Liver (tissue), 3 donors: ENCODE data around the gene GPI.

Source experiments
- RAD21 ChIP-seq, 2 donors: IDR thresholded peaks; 2 replicates each; pipeline ENCODE4 v1.6.1; 2016; ENCODE audit warnings: antibody characterized with exemption in 2 of 2, mild to moderate bottlenecking in 2 of 2
- YY1 ChIP-seq: IDR thresholded peaks from 2 replicates; pipeline ENCODE4 v1.6.1; 2016; ENCODE audit warnings: antibody characterized with exemption, mild to moderate bottlenecking
- ZBTB33 ChIP-seq: IDR thresholded peaks from 2 replicates; pipeline ENCODE4 v1.6.1; 2016; ENCODE audit warnings: antibody characterized with exemption
- TF ChIP-seq, protein P1 (sequence below): IDR thresholded peaks from 2 replicates; pipeline ENCODE4 v1.6.1; 2016; ENCODE audit warnings: antibody characterized with exemption, mild to moderate bottlenecking
- TF ChIP-seq, protein P2 (sequence below): fragments of 150-350 bp; IDR thresholded peaks from 2 replicates; pipeline ENCODE4 v1.5.1; 2017; ENCODE audit warnings: improper control_type of control experiment, low read depth, low read length; ENCODE audit not compliant: missing input control
- TF ChIP-seq, protein P3 (sequence below): IDR thresholded peaks from 2 replicates; pipeline ENCODE4 v1.6.1; 2016; ENCODE audit warnings: antibody characterized with exemption
- donor health status: healthy.
- donor health status: healthy.

DNA sequence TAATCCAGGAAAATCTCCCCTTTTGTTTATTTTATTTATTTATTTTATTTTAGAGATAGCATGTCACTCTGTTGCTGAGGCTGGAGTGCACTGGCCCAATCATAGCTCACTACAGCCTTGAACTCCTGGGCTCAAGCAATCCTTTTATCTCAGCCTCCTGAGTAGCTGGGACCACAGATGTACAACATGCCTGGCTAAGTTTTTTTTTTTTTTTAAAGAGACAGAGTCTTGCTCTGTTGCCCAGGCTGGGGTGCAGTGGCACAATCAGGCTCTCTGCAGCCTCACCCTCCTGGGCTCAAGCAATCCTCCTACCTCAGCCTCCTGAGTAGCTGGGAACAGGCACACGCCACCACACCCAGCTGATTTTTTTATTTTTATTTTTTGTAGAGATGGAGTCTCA, 32.9 kb downstream of the GPI start:
- TF ChIP-seq, protein P1, sequence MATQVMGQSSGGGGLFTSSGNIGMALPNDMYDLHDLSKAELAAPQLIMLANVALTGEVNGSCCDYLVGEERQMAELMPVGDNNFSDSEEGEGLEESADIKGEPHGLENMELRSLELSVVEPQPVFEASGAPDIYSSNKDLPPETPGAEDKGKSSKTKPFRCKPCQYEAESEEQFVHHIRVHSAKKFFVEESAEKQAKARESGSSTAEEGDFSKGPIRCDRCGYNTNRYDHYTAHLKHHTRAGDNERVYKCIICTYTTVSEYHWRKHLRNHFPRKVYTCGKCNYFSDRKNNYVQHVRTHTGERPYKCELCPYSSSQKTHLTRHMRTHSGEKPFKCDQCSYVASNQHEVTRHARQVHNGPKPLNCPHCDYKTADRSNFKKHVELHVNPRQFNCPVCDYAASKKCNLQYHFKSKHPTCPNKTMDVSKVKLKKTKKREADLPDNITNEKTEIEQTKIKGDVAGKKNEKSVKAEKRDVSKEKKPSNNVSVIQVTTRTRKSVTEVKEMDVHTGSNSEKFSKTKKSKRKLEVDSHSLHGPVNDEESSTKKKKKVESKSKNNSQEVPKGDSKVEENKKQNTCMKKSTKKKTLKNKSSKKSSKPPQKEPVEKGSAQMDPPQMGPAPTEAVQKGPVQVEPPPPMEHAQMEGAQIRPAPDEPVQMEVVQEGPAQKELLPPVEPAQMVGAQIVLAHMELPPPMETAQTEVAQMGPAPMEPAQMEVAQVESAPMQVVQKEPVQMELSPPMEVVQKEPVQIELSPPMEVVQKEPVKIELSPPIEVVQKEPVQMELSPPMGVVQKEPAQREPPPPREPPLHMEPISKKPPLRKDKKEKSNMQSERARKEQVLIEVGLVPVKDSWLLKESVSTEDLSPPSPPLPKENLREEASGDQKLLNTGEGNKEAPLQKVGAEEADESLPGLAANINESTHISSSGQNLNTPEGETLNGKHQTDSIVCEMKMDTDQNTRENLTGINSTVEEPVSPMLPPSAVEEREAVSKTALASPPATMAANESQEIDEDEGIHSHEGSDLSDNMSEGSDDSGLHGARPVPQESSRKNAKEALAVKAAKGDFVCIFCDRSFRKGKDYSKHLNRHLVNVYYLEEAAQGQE = no peak
- TF ChIP-seq RAD21 (IDR thresholded peaks at IDR 0.05) (no peak), YY1 (no peak), ZBTB33 (no peak)
- TF ChIP-seq, protein P2, sequence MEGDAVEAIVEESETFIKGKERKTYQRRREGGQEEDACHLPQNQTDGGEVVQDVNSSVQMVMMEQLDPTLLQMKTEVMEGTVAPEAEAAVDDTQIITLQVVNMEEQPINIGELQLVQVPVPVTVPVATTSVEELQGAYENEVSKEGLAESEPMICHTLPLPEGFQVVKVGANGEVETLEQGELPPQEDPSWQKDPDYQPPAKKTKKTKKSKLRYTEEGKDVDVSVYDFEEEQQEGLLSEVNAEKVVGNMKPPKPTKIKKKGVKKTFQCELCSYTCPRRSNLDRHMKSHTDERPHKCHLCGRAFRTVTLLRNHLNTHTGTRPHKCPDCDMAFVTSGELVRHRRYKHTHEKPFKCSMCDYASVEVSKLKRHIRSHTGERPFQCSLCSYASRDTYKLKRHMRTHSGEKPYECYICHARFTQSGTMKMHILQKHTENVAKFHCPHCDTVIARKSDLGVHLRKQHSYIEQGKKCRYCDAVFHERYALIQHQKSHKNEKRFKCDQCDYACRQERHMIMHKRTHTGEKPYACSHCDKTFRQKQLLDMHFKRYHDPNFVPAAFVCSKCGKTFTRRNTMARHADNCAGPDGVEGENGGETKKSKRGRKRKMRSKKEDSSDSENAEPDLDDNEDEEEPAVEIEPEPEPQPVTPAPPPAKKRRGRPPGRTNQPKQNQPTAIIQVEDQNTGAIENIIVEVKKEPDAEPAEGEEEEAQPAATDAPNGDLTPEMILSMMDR = no peak
- TF ChIP-seq, protein P3, sequence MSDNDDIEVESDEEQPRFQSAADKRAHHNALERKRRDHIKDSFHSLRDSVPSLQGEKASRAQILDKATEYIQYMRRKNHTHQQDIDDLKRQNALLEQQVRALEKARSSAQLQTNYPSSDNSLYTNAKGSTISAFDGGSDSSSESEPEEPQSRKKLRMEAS = no peak
